ENCODE data around the gene SCN3A. TPM values are rescaled to one million over a fixed set of nuclear protein-coding genes. Genes with fewer than 3 reads are reported as not detected.

Gene SCN3A
- total and polyA plus RNA-seq, 10 of the 15 experiments (the other 5 are each of a cell fraction or from before 2014, with no cell fraction given), result 0.04 to 0.34 (median 0.06) TPM; not detected in 3

GRCh38 chr2:165157160-165157559 is 46.7 kb downstream of the SCN3A start (continued):
- TF ChIP-seq ZNF384 (IDR thresholded peaks at IDR 0.05; ENCODE audit: borderline replicate concordance, low read depth, low read length) (no peak), HCFC1 (IDR thresholded peaks at IDR 0.05; ENCODE audit: low read length) (no peak), SPI1 (IDR thresholded peaks at IDR 0.05; ENCODE audit: borderline replicate concordance, insufficient read depth, low read depth, low read length) (no peak), EP300 (IDR thresholded peaks at IDR 0.05; ENCODE audit: borderline replicate concordance in 1 of 2, control insufficient read depth in 1 of 2, low read depth in 2 of 2, low read length in 2 of 2) (no peak), SUPT20H (IDR thresholded peaks at IDR 0.05; ENCODE audit: borderline replicate concordance, control insufficient read depth, low read depth, low read length) (no peak)
- TF ChIP-seq, protein P1, sequence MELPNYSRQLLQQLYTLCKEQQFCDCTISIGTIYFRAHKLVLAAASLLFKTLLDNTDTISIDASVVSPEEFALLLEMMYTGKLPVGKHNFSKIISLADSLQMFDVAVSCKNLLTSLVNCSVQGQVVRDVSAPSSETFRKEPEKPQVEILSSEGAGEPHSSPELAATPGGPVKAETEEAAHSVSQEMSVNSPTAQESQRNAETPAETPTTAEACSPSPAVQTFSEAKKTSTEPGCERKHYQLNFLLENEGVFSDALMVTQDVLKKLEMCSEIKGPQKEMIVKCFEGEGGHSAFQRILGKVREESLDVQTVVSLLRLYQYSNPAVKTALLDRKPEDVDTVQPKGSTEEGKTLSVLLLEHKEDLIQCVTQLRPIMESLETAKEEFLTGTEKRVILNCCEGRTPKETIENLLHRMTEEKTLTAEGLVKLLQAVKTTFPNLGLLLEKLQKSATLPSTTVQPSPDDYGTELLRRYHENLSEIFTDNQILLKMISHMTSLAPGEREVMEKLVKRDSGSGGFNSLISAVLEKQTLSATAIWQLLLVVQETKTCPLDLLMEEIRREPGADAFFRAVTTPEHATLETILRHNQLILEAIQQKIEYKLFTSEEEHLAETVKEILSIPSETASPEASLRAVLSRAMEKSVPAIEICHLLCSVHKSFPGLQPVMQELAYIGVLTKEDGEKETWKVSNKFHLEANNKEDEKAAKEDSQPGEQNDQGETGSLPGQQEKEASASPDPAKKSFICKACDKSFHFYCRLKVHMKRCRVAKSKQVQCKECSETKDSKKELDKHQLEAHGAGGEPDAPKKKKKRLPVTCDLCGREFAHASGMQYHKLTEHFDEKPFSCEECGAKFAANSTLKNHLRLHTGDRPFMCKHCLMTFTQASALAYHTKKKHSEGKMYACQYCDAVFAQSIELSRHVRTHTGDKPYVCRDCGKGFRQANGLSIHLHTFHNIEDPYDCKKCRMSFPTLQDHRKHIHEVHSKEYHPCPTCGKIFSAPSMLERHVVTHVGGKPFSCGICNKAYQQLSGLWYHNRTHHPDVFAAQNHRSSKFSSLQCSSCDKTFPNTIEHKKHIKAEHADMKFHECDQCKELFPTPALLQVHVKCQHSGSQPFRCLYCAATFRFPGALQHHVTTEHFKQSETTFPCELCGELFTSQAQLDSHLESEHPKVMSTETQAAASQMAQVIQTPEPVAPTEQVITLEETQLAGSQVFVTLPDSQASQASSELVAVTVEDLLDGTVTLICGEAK (IDR thresholded peaks at IDR 0.05; ENCODE audit: borderline replicate concordance), result no peak

DNA sequence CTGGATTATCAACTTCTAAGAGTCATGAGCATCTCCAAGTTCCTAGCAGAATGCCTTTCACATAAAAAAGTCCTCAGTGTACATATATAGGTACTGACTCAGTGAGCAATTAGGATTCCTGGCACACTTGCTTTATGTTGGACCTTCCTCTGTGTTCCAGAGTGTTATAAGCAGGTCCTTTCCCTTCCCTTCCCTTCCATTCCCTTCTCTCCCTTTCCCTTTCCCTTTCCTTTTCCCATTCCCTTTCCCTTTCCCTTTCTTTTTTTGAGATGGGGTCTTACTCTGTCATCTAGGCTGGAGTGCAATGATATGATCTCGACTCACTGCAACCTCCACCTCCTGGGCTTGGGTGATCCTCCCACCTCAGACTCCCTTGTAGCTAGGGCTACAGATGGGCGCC is 48.7 kb downstream of the SCN3A start:
- no peak overlapping the region for H3K4me2 ChIP-seq (ENCODE audit: control insufficient read depth, insufficient read depth)
- ChIA-PET RAD21 (ENCODE audit: unreplicated experiment) (no interaction called here), CTCF (interaction anchor here (0.6 to 1.8 kb wide), 2 partner anchors 48 to 140 kb away, joined by 3 to 8 read pairs; no protein-coding TSS in a partner anchor), POLR2A (no interaction called here), SMC1A (ENCODE audit: uncharacterized antibody, unreplicated experiment) (no interaction called here)
- no peak overlapping the region for H3K4me3 ChIP-seq
- WGBS (ENCODE audit: insufficient coverage, insufficient replicate concordance, low lambda C conversion rate, missing lambda C conversion rate), result 0% methylated on average over 2 of the region's 2 CpGs
- no peak overlapping the region for H2AFZ ChIP-seq (ENCODE audit: control insufficient read depth, low read depth, low read length)
- no peak for DNase-seq (ENCODE audit: low read depth, low spot score)
- H3K36me3 ChIP-seq (ENCODE audit: control insufficient read depth in 2 of 2, insufficient read depth in 2 of 2, low read length in 1 of 2), result no peaks in the 10 kb centered on the region
- intact Hi-C loops (cut with micrococcal nuclease; ENCODE audit: unreplicated experiment) (no loop called here), in situ Hi-C loops (cut with MboI) (no loop called here)
- H3K9me3 ChIP-seq (replicated peaks; ENCODE audit: control insufficient read depth, insufficient read depth, low read length), result no peaks in the 10 kb centered on the region
- H3K9ac ChIP-seq (ENCODE audit: control insufficient read depth, insufficient read depth, low read length), result no peak overlapping the region
- H3K27me3 ChIP-seq (replicated peaks in 1 of 2; ENCODE audit: control insufficient read depth in 2 of 2, insufficient read depth in 2 of 2, low read length in 1 of 2), result no peaks in the 10 kb centered on the region
- ATAC-seq, result no peak
- H3K4me1 ChIP-seq (ENCODE audit: control insufficient read depth, insufficient read depth, low read length), result no peaks in the 10 kb centered on the region
- BruUV-seq (replicated peaks), result no TSS peak
- H3K79me2 ChIP-seq (ENCODE audit: control insufficient read depth, insufficient read depth, low read length), result no peaks in the 10 kb centered on the region
- FAIRE-seq, result no peak
- no peaks in the 10 kb centered on the region for H4K20me1 ChIP-seq (ENCODE audit: control insufficient read depth, insufficient read depth)
- no peak overlapping the region for H3K27ac ChIP-seq (ENCODE audit: control insufficient read depth, insufficient read depth)
- TF ChIP-seq YY1 (IDR thresholded peaks at IDR 0.05; ENCODE audit: low read depth, low read length) (no peak), CTCF (IDR thresholded peaks at IDR 0.05 in 2 of 3, conservative IDR thresholded peaks at IDR 0.05 in 1 of 3; ENCODE audit: control insufficient read depth in 2 of 3, extremely low read depth in 1 of 3, insufficient read depth in 1 of 3, low read depth in 3 of 3, low read length in 3 of 3) (no peak), IKZF2 (IDR thresholded peaks at IDR 0.05) (no peak), RELA (IDR thresholded peaks at IDR 0.05; ENCODE audit: borderline replicate concordance, partially characterized antibody) (no peak), ZBTB4 (CRISPR knock-in tag; IDR thresholded peaks at IDR 0.05) (no peak), ZNF24 (IDR thresholded peaks at IDR 0.05) (no peak), MYB (IDR thresholded peaks at IDR 0.05; ENCODE audit: borderline replicate concordance, low read depth, low read length) (no peak)
